KMS-11 (cell line): Measurements from ENCODE around the gene NCAPH2.

Experiments used
- H2AFZ ChIP-seq: fragments of 200-600 bp; sonication (generic); 2 replicates; pipeline ENCODE4 v1.6.1; 2016; ENCODE audit warnings: antibody characterized with exemption, mixed run types, low read depth
- H3K27ac ChIP-seq: fragments of 200-600 bp; sonication (generic); 2 replicates; pipeline ENCODE4 v1.6.1; 2016; ENCODE audit warnings: mild to moderate bottlenecking, mixed run types
- H3K27me3 ChIP-seq: fragments of 200-600 bp; sonication (generic); 2 replicates; pipeline ENCODE4 v1.6.1; 2017; ENCODE audit warnings: mild to moderate bottlenecking, low read depth, mixed run types, moderate library complexity; ENCODE audit not compliant: insufficient read depth
- H3K36me3 ChIP-seq: fragments of 200-600 bp; sonication (generic); 2 replicates; pipeline ENCODE4 v1.6.1; 2017; ENCODE audit warnings: mild to moderate bottlenecking, mixed run types; ENCODE audit not compliant: insufficient read depth
- H3K4me1 ChIP-seq: fragments of 200-600 bp; sonication (generic); 2 replicates; pipeline ENCODE4 v1.6.1; 2016; ENCODE audit warnings: mild to moderate bottlenecking, low read depth, mixed run types; ENCODE audit not compliant: poor library complexity, severe bottlenecking
- H3K4me2 ChIP-seq: fragments of 200-600 bp; sonication (generic); 2 replicates; pipeline ENCODE4 v1.7.0; 2016; ENCODE audit warnings: mild to moderate bottlenecking, mixed run types
- H3K4me3 ChIP-seq: fragments of 200-600 bp; sonication (generic); IDR thresholded peaks from 2 replicates; pipeline ENCODE4 v1.6.1; 2017; ENCODE audit warnings: low read depth, low read length, mixed read lengths; ENCODE audit not compliant: insufficient read depth
- H3K79me2 ChIP-seq: fragments of 200-600 bp; sonication (generic); 2 replicates; pipeline ENCODE4 v1.6.1; 2016; ENCODE audit warnings: low read depth, mixed run types; ENCODE audit not compliant: insufficient read depth
- H3K9ac ChIP-seq: fragments of 200-600 bp; sonication (generic); 2 replicates; pipeline ENCODE4 v1.6.1; 2016; ENCODE audit warnings: mild to moderate bottlenecking, mixed run types
- H4K20me1 ChIP-seq: fragments of 200-600 bp; sonication (generic); 2 replicates; pipeline ENCODE4 v1.6.1; 2016; ENCODE audit warnings: mild to moderate bottlenecking, mixed run types; ENCODE audit not compliant: insufficient read depth
- CTCF ChIP-seq: fragments of 200-600 bp; sonication (generic); conservative IDR thresholded peaks from 2 replicates; pipeline ENCODE4 v1.6.1; 2017; ENCODE audit warnings: low read depth, mild to moderate bottlenecking, antibody characterized with exemption, low read length, moderate library complexity, mixed read lengths

Gene NCAPH2

GRCh38 chr22:50481440-50482106 lies 26.5 kb upstream of the NCAPH2 start, which contains the start of gene ADM2:
ADM2 (plus strand) TSS chr22:50481543; CDS start chr22:50481848, 305 bp downstream.
- TF ChIP-seq CTCF = no peak
- H3K27me3 ChIP-seq = no peaks in the 10 kb centered on the region
- no peaks in the 10 kb centered on the region for H3K36me3 ChIP-seq
- H3K4me2 ChIP-seq = peak within 1 kb of the TSS; percentile 42; the same call in 1 of the 2 replicates
- no peaks in the 10 kb centered on the region for H3K4me1 ChIP-seq
- H3K79me2 ChIP-seq = no peaks in the 10 kb centered on the region
- H3K27ac ChIP-seq = no peak within 1 kb of the TSS
- no peaks in the 10 kb centered on the region for H4K20me1 ChIP-seq
- peak within 1 kb of the TSS; percentile 38; the same call in 1 of the 2 replicates for H3K9ac ChIP-seq
- H2AFZ ChIP-seq = peak within 1 kb of the TSS; percentile 42; the same call in 1 of the 2 replicates
- H3K4me3 ChIP-seq = no peak within 1 kb of the TSS

- peak overlapping the region; percentile 42; the same call in 1 of the 2 replicates for H2AFZ ChIP-seq
- H3K36me3 ChIP-seq = no peaks in the 10 kb centered on the region
- H3K4me1 ChIP-seq = no peaks in the 10 kb centered on the region
- no peak overlapping the region for H3K27ac ChIP-seq
- H3K4me3 ChIP-seq = no peak overlapping the region
- peak overlapping the region; percentile 42; the same call in 1 of the 2 replicates for H3K4me2 ChIP-seq
- no peaks in the 10 kb centered on the region for H3K27me3 ChIP-seq
- H4K20me1 ChIP-seq = no peaks in the 10 kb centered on the region
- peak overlapping the region; percentile 38; the same call in 1 of the 2 replicates for H3K9ac ChIP-seq
- H3K79me2 ChIP-seq = no peaks in the 10 kb centered on the region
- TF ChIP-seq CTCF = no peak
These were observed 25.6 kb upstream of the NCAPH2 start for GRCh38 chr22:50482107-50483074.

- no peak overlapping the region for H2AFZ ChIP-seq
- H3K9ac ChIP-seq = no peak overlapping the region
- TF ChIP-seq CTCF = no peak
- no peaks in the 10 kb centered on the region for H3K27me3 ChIP-seq
- H3K36me3 ChIP-seq = no peaks in the 10 kb centered on the region
- no peaks in the 10 kb centered on the region for H4K20me1 ChIP-seq
- no peak overlapping the region for H3K4me3 ChIP-seq
- no peaks in the 10 kb centered on the region for H3K4me1 ChIP-seq
- H3K79me2 ChIP-seq = no peaks in the 10 kb centered on the region
- H3K4me2 ChIP-seq = no peak overlapping the region
- no peak overlapping the region for H3K27ac ChIP-seq
These were observed 24.9 kb upstream of the NCAPH2 start for GRCh38 chr22:50483106-50483505.

- no peaks in the 10 kb centered on the region for H4K20me1 ChIP-seq
- no peak overlapping the region for H2AFZ ChIP-seq
- no peak overlapping the region for H3K4me3 ChIP-seq
- no peak overlapping the region for H3K27ac ChIP-seq
- H3K4me1 ChIP-seq = no peaks in the 10 kb centered on the region
- H3K9ac ChIP-seq = no peak overlapping the region
- no peaks in the 10 kb centered on the region for H3K36me3 ChIP-seq
- no peaks in the 10 kb centered on the region for H3K79me2 ChIP-seq
- H3K27me3 ChIP-seq = no peaks in the 10 kb centered on the region
- TF ChIP-seq CTCF = no peak
- no peak overlapping the region for H3K4me2 ChIP-seq
These were observed 24.5 kb upstream of the NCAPH2 start for GRCh38 chr22:50483556-50483955.
